Stimulated activated CD8-positive, alpha-beta memory T cell treated with anti-CD3 and anti-CD28 coated beads, Interleukin-7, amount 100 ng/mL, for 24 hours (primary cell): ENCODE results near the gene TEP1.
"Not testable (repeated sequence)": the region's sequence is repeated elsewhere in the genome, so short reads cannot be mapped to it uniquely, and the experiment has no call there.

ENCODE experiments used
- DNase-seq: peaks from one replicate; pipeline ENCODE4 v3.0.0-alpha.2; 2020; ENCODE audit warnings: low read depth

Gene TEP1

GRCh38 chr14:20386276-20386855 lies 26.9 kb downstream of the TEP1 start:
- no peak for DNase-seq

DNA sequence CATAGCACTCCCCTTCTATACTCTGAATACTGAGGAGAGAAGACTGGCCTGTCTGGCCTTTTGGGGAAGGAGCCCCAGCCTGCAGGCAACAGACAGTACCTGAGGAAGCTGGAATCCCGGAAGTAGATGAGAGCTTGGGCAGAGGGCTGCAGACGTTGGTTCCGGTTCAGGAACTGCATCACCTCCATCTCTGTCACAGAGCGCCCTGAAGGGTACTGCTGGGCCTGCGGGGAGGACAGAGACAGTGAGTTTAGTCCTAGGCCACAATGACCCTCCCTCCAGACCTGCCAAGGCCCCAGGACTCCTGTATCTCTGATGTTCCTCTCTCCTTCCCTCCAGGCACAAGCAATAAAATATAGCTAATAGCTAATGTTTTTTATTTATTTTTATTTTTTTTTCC lies 28.4 kb downstream of the TEP1 start:
- DNase-seq: no peak

GRCh38 chr14:20384321-20384720 lies 29.0 kb downstream of the TEP1 start:
- DNase-seq: no peak

DNA sequence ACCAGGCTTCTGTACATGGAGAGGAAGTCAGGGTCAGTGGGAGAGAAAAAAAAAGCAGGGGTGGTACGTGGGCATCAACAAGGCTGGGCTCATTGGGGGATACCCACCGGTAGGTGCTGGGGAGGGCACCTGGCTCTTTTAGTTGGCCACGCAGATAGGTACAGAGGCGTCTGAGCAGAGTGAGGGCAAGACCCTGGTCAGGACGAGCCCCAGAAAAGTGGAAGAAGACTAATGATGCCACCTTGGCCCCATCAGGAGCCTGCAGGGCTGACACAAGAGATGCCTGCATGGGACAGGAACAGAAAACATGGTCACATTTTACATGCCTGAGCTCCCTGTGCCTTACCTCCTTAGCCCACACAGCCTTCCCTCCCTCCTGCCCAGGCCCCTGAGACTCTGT lies 29.7 kb downstream of the TEP1 start:
- no peak for DNase-seq

DNA sequence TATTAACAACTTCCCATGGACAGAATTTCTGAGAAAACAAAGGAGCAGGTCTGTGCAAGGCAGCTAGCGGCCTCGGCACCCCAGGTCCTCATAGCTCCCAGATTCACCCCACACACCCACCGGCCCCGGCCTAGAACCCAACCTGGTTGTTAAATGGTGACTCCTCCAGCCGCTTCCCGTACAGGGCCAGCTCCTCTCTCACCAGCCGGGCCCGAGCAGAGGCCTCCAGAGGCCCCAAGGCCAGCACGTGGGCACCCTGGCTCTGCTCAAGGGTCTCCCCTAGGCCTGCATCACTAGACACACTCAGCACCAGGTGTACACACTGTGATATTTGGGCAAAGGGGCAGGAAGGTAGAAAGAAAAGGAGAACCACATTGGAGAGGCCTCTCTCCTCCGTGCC lies 30.3 kb downstream of the TEP1 start:
- DNase-seq: no peak

DNA sequence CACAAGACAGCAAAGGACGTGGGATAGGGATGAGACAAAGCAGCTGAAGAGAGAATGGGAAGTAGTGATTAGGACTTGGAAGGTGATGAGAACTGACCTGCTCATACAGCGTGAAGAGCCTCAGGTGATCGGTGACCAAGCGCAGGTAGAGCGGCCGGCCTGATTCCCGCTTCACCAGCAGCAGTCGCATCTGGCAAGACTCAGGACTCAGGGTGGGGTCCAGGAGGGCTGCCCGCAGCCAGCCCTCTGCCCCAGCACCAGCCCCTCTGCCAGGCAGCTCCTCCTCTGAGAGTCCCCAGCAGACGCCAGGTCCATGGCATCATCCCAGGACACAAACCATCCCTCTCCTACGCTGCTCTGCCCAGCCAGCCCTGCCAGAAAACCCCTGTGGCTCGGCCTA lies 30.8 kb downstream of the TEP1 start:
- no peak for DNase-seq

DNA sequence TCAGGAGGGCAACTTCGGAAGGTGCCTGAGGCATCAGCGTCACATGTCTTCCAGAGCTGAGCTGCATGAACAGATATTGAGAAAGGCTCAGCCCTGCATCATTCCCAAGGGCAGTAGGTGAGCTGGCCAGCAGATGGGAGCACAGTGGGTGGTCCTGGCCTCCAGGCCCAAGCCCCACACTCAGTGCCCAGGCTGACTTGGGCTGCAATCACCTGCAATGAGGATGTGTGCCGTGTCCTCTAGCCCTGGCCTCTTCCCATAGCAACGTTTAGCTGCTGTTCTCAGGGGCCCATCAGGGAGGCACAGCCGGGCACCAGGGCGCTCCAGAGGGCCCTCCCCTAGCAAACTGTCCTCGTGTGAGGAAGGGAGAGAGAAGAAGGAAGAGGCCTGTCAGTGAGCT lies 32.0 kb downstream of the TEP1 start:
- DNase-seq: no peak

DNA sequence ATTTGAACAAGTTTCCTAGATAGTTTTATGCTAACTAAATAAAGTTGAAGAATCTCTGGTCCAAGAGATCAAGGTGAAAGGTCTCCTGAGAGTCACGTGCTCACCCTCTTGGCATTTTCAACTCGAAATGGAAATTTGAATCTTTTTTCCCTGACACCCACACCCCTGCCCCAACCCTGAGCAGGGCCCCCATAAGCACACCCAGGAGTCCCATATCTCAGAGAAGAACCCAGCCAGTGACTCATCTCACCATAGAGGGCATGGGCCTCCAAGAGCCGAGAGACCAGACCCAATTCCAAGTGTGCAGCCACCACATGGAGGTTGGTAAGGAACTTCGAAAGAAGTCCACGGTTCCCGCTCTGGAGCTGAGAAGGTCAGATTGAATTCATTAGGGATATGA lies 32.6 kb downstream of the TEP1 start:
- DNase-seq: no peak

- DNase-seq: no peak
Measured at GRCh38 chr14:20379743-20380142, 33.6 kb downstream of the TEP1 start.

DNA sequence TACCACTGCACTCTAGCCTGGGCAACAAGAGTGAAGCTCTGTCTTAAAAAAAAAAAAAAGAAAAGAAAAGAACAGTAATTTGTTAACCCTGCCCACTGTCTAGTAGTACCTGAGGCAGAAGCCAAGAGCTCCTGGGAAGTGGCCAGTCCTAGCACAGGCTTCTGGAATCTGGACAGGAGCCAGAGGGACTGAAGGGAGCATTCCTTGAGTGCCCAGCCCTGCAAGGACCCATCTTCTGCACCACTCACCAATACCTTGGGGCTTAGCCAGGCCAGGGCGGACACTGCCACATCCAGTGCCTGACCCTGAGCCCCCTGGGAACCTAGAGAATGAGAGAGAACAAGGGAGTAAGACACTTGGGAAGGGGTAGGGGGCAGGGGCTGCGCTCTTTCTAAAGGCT lies 36.1 kb downstream of the TEP1 start:
- DNase-seq: no peak

DNA sequence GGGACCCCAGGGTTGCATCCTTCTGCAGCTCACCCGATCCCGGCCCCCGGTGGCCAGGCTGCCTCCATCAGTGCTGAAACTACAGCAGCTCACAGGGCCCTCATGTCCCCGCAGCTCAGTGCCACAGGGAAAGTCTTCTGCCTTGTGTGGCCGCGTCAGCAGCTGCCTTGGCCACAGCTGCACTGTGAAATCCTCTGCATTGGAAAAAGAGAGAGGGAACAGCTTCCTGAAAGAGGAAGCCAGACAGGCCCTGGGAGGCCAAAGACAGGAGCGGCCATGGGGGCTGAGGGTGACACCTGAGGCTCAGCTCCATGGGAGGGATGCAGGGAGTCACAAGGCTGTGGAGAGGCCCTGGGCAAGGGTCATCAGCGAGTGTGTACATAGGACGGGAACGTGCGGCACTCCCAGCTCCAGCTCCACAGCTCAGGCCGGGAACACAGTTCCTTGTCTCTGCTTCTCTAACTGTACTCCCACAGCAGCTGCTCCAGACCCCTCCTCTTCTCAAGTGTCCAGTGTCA lies 37.2 kb downstream of the TEP1 start:
- DNase-seq: no peak

DNA sequence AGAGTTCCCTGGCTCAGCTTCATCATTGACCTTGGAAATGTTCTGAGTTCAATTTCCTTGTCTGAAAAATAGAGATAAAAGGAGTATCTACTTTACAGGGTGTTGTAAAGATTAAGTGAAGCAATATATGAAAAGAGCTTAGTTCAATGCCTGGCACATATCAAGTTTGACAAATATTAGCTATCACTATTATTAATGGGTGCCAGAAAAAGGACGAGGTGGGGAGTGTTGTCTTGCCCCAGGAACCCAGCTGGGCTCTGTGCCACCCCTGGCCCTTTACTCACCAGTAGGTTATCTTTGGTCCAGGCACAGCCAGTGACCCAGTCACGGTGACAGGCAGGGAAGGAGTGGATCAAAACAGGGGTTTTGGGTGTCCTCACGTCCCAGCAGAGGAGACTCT lies 37.8 kb downstream of the TEP1 start:
- DNase-seq: no peak

DNA sequence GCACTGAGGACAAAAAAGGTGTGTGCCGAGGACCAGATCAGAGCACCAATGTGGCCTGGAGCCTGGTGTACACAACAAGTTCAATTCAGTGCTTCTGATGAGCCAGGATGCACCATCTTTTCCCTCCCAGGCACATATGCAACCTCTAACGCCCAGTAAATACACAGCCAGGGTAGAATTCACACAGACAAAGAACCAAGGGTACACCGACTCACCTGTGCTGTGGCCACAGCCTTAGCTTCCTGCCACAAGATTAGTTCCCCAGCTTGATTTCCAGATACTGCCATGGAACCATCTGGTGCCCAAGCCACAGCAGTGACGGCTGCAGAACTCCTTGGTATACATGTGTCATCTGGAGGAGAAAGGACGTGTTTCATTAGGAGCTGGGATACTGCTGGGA lies 40.5 kb downstream of the TEP1 start:
- no peak for DNase-seq

GRCh38 chr14:20365928-20366327 lies 47.4 kb downstream of the TEP1 start:
- no peak for DNase-seq

DNA sequence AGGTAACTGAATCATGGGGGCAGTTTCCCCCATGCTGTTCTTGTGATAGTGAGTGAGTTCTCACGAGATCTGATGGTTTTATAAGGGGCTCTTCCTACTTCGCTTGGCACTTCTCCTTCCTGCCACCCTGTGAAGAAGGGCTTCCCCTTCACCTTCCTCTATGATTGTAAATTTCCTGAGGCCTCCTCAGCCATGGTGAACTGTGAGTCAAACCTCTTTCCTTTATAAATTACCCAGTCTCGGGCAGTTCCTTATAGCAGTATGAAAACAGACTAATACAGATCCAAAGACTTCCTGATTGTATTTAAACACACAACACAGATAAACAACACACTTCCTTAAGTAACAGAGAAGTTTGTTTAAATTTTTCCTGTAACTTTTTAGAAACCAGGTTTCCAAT lies 54.8 kb downstream of the TEP1 start:
- DNase-seq: not testable (repeated sequence)

DNA sequence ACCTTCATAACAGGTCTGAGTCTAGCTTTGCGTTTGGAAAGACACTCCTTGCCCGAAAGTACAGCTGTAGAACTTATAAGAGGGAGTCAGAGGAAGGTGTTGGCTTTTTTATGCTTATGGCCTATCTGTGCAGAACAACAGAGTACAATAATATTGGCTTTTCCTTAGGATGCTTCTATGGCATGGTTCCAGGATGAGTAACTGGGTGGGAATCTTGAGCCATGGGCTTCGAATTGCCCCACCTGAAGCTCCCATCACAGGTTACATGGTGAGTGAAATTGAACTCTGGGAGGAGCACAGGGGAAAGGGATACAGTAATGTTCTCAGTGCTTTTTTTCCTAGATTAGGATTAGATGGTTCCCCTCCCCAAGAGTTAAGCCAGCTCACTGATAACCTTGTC lies 56.9 kb downstream of the TEP1 start:
- no peak for DNase-seq

DNA sequence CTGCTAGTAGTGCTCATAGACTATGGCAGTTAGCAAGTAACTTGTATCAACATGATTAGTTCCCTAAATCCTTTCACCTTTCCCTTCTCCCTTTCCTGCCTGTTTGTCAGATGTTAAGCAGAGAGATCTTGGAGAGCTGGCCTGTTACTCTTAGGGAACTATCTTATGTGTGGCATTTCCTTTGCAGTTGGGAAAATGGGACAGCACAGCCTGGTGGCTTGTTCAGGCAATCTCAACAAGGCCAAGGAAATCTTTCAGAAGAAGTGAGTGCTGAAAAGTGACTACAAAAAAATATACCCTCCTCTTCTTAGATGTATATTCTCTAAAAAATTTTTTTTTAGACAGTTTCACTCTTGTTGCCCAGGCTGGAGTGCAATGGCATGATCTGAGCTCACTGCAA lies 62.4 kb downstream of the TEP1 start:
- no peak for DNase-seq

DNA sequence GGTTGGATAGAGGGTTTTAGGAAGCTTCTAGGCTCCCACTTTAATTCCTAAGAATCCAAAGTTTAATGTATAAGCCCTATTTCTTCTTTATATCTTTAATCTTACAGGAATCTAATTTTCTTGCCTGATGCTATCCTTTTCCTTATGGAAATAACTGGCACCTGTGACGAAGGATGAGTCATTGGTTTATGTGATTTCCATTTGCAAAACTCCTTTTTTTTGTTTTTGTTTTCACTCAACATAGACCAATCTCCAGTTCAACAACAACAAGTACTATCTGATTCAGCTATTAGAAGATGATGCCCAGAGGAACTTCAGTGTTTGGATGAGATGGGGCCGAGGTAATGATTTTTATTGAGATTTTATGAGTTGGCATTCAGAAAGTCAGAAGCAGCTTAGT lies 63.0 kb downstream of the TEP1 start:
- no peak for DNase-seq

DNA sequence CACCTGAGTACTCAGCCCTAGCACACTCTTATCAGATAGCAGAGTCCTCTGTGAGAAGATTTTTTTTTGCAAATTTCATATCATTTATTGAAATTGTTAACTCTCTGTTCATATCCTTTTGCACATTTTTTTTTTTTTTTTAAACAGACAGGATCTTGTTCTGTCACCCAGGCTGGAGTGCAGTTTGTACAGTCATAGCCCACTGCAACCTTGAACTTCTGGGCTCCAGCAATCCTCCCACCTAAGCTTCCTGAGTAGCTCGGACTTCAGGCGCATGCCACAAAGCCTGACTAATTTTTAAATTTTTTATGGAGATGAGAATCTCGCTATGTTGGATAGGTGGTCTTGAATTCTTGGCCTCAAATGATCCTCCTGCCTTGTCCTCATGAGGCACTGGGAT lies 65.6 kb downstream of the TEP1 start:
- no peak for DNase-seq

GRCh38 chr14:20346713-20347112 lies 66.6 kb downstream of the TEP1 start:
- DNase-seq: no peak

DNA sequence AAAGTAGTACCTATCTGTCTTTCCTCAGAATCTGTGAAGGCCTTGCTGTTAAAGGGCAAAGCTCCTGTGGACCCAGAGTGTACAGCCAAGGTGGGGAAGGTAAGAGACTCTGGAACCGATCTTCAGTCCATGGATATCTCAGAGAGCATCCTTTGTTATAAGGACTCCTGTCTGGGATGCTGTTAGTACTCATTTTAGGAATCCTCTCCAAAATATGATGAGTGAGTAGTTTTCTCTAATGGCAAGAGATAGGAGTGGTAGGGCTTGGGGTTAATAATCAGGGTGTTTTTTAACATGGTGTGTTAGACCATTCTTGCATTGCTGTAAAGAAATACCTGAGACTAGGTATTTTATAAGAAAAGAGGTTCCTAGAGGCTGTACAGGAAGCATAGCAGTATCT lies 67.9 kb downstream of the TEP1 start:
- no peak for DNase-seq

GRCh38 chr14:20343862-20344220 lies 69.5 kb downstream of the TEP1 start:
- DNase-seq: no peak

GRCh38 chr14:20343092-20343861 lies 70.0 kb downstream of the TEP1 start, which contains the start of gene PARP2:
TSS of gene PARP2 (plus strand) at chr14:20343635. CDS start at chr14:20343642, 7 bp downstream.
- peak; percentile 85 for DNase-seq

DNA sequence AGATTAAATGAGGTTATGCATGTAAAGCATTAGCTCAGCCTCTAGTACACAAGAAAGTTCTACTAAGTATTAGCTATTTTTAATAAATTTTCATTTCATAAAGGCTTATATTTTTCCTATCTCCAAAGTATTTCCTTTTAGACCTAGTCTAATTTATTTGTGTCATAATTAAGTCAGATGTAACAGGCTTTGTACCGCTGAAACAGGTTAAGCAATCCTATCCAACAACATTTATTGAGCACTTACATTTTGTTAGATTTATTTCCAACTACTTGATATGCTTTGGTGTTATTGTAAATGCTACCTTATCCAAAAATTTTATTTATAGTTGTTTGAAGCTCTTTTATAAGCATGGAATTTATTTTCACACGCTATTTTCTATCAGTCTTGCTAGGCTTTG lies 71.7 kb downstream of the TEP1 start:
- no peak for DNase-seq
